Astrocyte (in vitro differentiated cells and primary cell): ENCODE data around the gene TCEANC.

ENCODE experiments used
- CTCF ChIP-seq: IDR thresholded peaks from 2 replicates; pipeline ENCODE4 v1.5.1; 2011; ENCODE audit warnings: low read depth, mild to moderate bottlenecking, inconsistent platforms, low read length, moderate library complexity; ENCODE audit not compliant: insufficient read depth
- EZH2 ChIP-seq: IDR thresholded peaks from 2 replicates; pipeline ENCODE4 v1.6.1; 2012; ENCODE audit warnings: mild to moderate bottlenecking, low read length, inconsistent platforms; ENCODE audit not compliant: insufficient read depth

DNA sequence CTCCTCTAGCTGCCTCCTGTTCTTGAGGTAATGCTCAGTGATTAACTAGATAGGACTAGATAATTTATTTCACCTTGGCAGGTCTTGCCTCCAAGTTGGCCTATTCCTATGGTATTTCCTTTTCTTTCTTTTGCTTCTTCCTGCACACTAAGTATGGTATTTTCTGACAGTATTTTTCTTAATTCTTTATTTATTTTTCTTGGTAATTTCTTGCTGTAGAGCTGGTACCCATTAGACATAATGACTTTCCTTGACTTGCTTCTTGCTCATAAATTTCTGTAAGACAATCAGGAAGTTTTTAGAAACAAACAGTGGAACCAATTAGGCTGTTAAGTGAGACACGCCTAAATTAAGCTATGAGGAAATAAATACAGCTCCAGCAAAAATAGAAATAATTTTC lies 45.5 kb downstream of the TCEANC start:
- TF ChIP-seq CTCF (no peak), EZH2 (no peak)
